ENCODE results near the gene WFDC6. TPM values are rescaled to one million over a fixed set of nuclear protein-coding genes. Genes with fewer than 3 reads are reported as not detected.
A peak's percentile ranks its signal among the peaks of the same experiment; 100 is the strongest.

Gene WFDC6
- total RNA-seq, 1 donor from 2014 or later = not detected

- Mint-ChIP-seq H3K27me3 (peaks cover 34% of the 10 kb centered on the region), H3K4me1 (ENCODE audit: unreplicated experiment) (no peaks in the 10 kb centered on the region), H3K27ac (no peak overlapping the region), H3K36me3 (no peaks in the 10 kb centered on the region), H3K9me3 (no peaks in the 10 kb centered on the region), H3K4me3 (no peak overlapping the region)
- no peak for TF ChIP-seq CTCF (conservative IDR thresholded peaks at IDR 0.05)
- DNase-seq (ENCODE audit: extremely low spot score, unreplicated experiment) = no peak
These were observed 13.2 kb upstream of the WFDC6 start for GRCh38 chr20:45552456-45552855.

GRCh38 chr20:45550765-45551164 lies 11.5 kb upstream of the WFDC6 start:
- Mint-ChIP-seq H3K27ac (no peak overlapping the region), H3K9me3 (no peaks in the 10 kb centered on the region), H3K36me3 (no peaks in the 10 kb centered on the region), H3K4me3 (no peak overlapping the region), H3K4me1 (ENCODE audit: unreplicated experiment) (no peaks in the 10 kb centered on the region), H3K27me3 (peaks cover 46% of the 10 kb centered on the region)
- TF ChIP-seq CTCF (conservative IDR thresholded peaks at IDR 0.05) = no peak
- no peak for DNase-seq (ENCODE audit: extremely low spot score, unreplicated experiment)

- no peak for TF ChIP-seq CTCF (conservative IDR thresholded peaks at IDR 0.05)
- Mint-ChIP-seq H3K9me3 (peaks cover 5% of the 10 kb centered on the region), H3K27me3 (peaks cover 62% of the 10 kb centered on the region), H3K4me1 (ENCODE audit: unreplicated experiment) (no peaks in the 10 kb centered on the region), H3K36me3 (peaks cover 4% of the 10 kb centered on the region), H3K27ac (no peak overlapping the region), H3K4me3 (no peak overlapping the region)
- no peak for DNase-seq (ENCODE audit: extremely low spot score, unreplicated experiment)
These were observed 9.1 kb upstream of the WFDC6 start for GRCh38 chr20:45548410-45548809.

GRCh38 chr20:45547206-45547770 lies 8.0 kb upstream of the WFDC6 start, which contains the start of gene EPPIN:
TSS of gene EPPIN (minus strand) at chr20:45547401. CDS start at chr20:45547357, 44 bp downstream.
- Mint-ChIP-seq H3K27me3 (peaks cover 64% of the 10 kb centered on the region), H3K4me1 (ENCODE audit: unreplicated experiment) (no peaks in the 10 kb centered on the region), H3K4me3 (no peak within 1 kb of the TSS), H3K36me3 (peaks cover 4% of the 10 kb centered on the region), H3K9me3 (peaks cover 5% of the 10 kb centered on the region), H3K27ac (peak within 1 kb of the TSS; percentile 57)
- DNase-seq (ENCODE audit: extremely low spot score, unreplicated experiment) = no peak
- TF ChIP-seq CTCF (conservative IDR thresholded peaks at IDR 0.05) = no peak

GRCh38 chr20:45545754-45546453 lies 6.6 kb upstream of the WFDC6 start:
- no peak overlapping the region for H3K4me3 Mint-ChIP-seq
- no peak for DNase-seq (ENCODE audit: extremely low spot score, unreplicated experiment)
- peaks cover 5% of the 10 kb centered on the region for H3K9me3 Mint-ChIP-seq
- H3K27ac Mint-ChIP-seq = peak overlapping the region; percentile 57
- H3K36me3 Mint-ChIP-seq = peaks cover 4% of the 10 kb centered on the region
- TF ChIP-seq CTCF (conservative IDR thresholded peaks at IDR 0.05) = peak; percentile 68
- peaks cover 68% of the 10 kb centered on the region for H3K27me3 Mint-ChIP-seq
- no peaks in the 10 kb centered on the region for H3K4me1 Mint-ChIP-seq (ENCODE audit: unreplicated experiment)
